SK-N-SH (cell line): ENCODE measurements around the gene DIPK1C. TPM values are rescaled to one million over a fixed set of nuclear protein-coding genes. Genes with fewer than 3 reads are reported as not detected.

ENCODE experiments used
- CTCF ChIA-PET: fragments of 300-600, 350-600 bp; formaldehyde crosslinking; extraction: SDS; loops from one replicate; lab custom pipeline; 2021; lab: Yijun Ruan, JAX
- POLR2A ChIA-PET: fragments of 350-600 bp; sonication (Branson Sonifier 250); formaldehyde crosslinking; extraction: SDS; loops from one replicate; lab custom pipeline; 2020; ENCODE audit warnings: antibody characterized with exemption, inconsistent platforms; lab: Yijun Ruan, JAX
- DNase-seq: peaks from one replicate; pipeline ENCODE4 v3.0.0; 2012
- H2AFZ ChIP-seq: fragments of 200-600 bp; sonication (generic); 2 replicates; pipeline ENCODE4 v1.8.1; 2016; ENCODE audit warnings: antibody characterized with exemption, mild to moderate bottlenecking, low read depth
- H3F3A ChIP-seq: fragments of 200-600 bp; sonication (generic); replicated peaks from 2 replicates; pipeline ENCODE3; 2016; ENCODE audit warnings: antibody characterized with exemption, mild to moderate bottlenecking; ENCODE audit not compliant: insufficient read depth
- H3K27ac ChIP-seq, 2 experiments: fragments of 200-500 bp in 1 of 2; fragments of 200-600 bp in 1 of 2; sonication (Bioruptor generic) in 1 of 2; sonication (generic), shearing (Covaris generic) in 1 of 2; 2 replicates each; pipeline versions ENCODE4 v1.5.1 to v1.6.1; 2014 to 2016; ENCODE audit warnings: low read depth in 2 of 2, inconsistent platforms in 1 of 2, low read length in 1 of 2, mild to moderate bottlenecking in 1 of 2, mixed read lengths in 1 of 2
- H3K27me3 ChIP-seq: fragments of 200-600 bp; sonication (generic), shearing (Covaris generic); 2 replicates; pipeline ENCODE4 v1.6.1; 2016; ENCODE audit warnings: mixed run types; ENCODE audit not compliant: insufficient read depth
- H3K36me3 ChIP-seq, 2 experiments: fragments of 200-500 bp in 1 of 2; fragments of 200-600 bp in 1 of 2; sonication (Bioruptor generic) in 1 of 2; sonication (generic) in 1 of 2; replicated peaks in 1 of 2; 2 replicates each; pipeline versions ENCODE3 to v1.5.1; 2014 to 2016; ENCODE audit warnings: low read length in 1 of 2, mild to moderate bottlenecking in 1 of 2; ENCODE audit not compliant: insufficient read depth in 2 of 2, control insufficient read depth in 1 of 2
- H3K4me1 ChIP-seq, 2 experiments: fragments of 200-500 bp in 1 of 2; fragments of 200-600 bp in 1 of 2; sonication (Bioruptor generic) in 1 of 2; sonication (generic), shearing (Covaris generic) in 1 of 2; 2 replicates each; pipeline versions ENCODE4 v1.5.1 to v1.6.1; 2014 to 2016; ENCODE audit warnings: low read depth in 1 of 2, low read length in 1 of 2, mixed run types in 1 of 2; ENCODE audit not compliant: insufficient read depth in 2 of 2, control insufficient read depth in 1 of 2
- H3K4me2 ChIP-seq: fragments of 200-600 bp; sonication (generic), shearing (Covaris generic); 2 replicates; pipeline ENCODE4 v1.6.1; 2017; ENCODE audit warnings: mixed run types
- H3K4me3 ChIP-seq, 2 experiments: fragments of 200-500 bp in 1 of 2; fragments of 200-600 bp in 1 of 2; sonication (Bioruptor generic) in 1 of 2; sonication (generic), shearing (Covaris generic) in 1 of 2; 2 replicates each; pipeline versions ENCODE4 v1.5.1 to v1.8.1; 2014 to 2016; ENCODE audit warnings: low read depth in 2 of 2, inconsistent platforms in 1 of 2, low read length in 1 of 2, mild to moderate bottlenecking in 1 of 2, mixed read lengths in 1 of 2, moderate library complexity in 1 of 2
- H3K79me2 ChIP-seq: fragments of 200-600 bp; sonication (generic); 2 replicates; pipeline ENCODE4 v1.8.1; 2017; ENCODE audit warnings: mild to moderate bottlenecking; ENCODE audit not compliant: insufficient read depth
- H3K9ac ChIP-seq: fragments of 200-600 bp; sonication (generic); 2 replicates; pipeline ENCODE4 v1.6.1; 2017; ENCODE audit warnings: mixed run types
- H3K9me2 ChIP-seq: fragments of 200-600 bp; sonication (generic); 2 replicates; pipeline ENCODE4 v1.6.1; 2017; ENCODE audit warnings: mixed run types
- H3K9me3 ChIP-seq: fragments of 200-600 bp; sonication (generic); 2 replicates; pipeline ENCODE4 v1.6.1; 2017; ENCODE audit warnings: mixed run types, mild to moderate bottlenecking, moderate library complexity
- H4K20me1 ChIP-seq: fragments of 200-600 bp; sonication (generic); 2 replicates; pipeline ENCODE4 v1.6.1; 2017; ENCODE audit warnings: mild to moderate bottlenecking, mixed run types; ENCODE audit not compliant: insufficient read depth
- EZH2phosphoT487 ChIP-seq: fragments of 200-600 bp; sonication (generic); IDR thresholded peaks from 2 replicates; pipeline ENCODE4 v1.6.1; 2017; ENCODE audit warnings: low read depth, mixed run types, mild to moderate bottlenecking, antibody characterized with exemption, moderate library complexity, borderline replicate concordance
- FOSL2 ChIP-seq: IDR thresholded peaks from 2 replicates; pipeline ENCODE4 v1.4.0; 2012; ENCODE audit warnings: low read depth, mild to moderate bottlenecking, moderate library complexity, borderline replicate concordance
- FOXJ3 ChIP-seq: sonication (generic); formaldehyde crosslinking; IDR thresholded peaks from 2 replicates; pipeline ENCODE4 v1.5.1; 2020; ENCODE audit warnings: mild to moderate bottlenecking, missing genetic modification reagents
- FOXM1 ChIP-seq: IDR thresholded peaks from 2 replicates; pipeline ENCODE4 v1.4.0; 2012; ENCODE audit warnings: low read depth, mild to moderate bottlenecking
- GATA2 ChIP-seq: sonication (generic); formaldehyde crosslinking; IDR thresholded peaks from 2 replicates; pipeline ENCODE4 v1.5.0; 2020; ENCODE audit warnings: mild to moderate bottlenecking, missing genetic modification reagents
- MAX ChIP-seq: IDR thresholded peaks from 2 replicates; pipeline ENCODE4 v1.4.0; 2012; ENCODE audit warnings: low read depth
- MXI1 ChIP-seq: IDR thresholded peaks from 2 replicates; pipeline ENCODE4 v1.6.1; 2012; ENCODE audit warnings: mild to moderate bottlenecking, low read depth, low read length, improper control_type of control experiment
- POLR2AphosphoS5 ChIP-seq: IDR thresholded peaks from 2 replicates; pipeline ENCODE4 v1.6.1; 2012; ENCODE audit warnings: low read depth, low read length
- RAD21 ChIP-seq: IDR thresholded peaks from 2 replicates; pipeline ENCODE4 v1.6.1; 2012; ENCODE audit warnings: mild to moderate bottlenecking, low read length
- RCOR1 ChIP-seq: fragments of 150-350 bp; IDR thresholded peaks from 2 replicates; pipeline ENCODE4 v1.6.1; 2017; ENCODE audit warnings: antibody characterized with exemption, low read length
- RFX5 ChIP-seq: IDR thresholded peaks from 2 replicates; pipeline ENCODE4 v1.6.1; 2012; ENCODE audit warnings: mild to moderate bottlenecking, improper control_type of control experiment, low read length
- RXRA ChIP-seq: IDR thresholded peaks from 2 replicates; pipeline ENCODE4 v1.4.0; 2012; ENCODE audit warnings: low read depth, mild to moderate bottlenecking, borderline replicate concordance
- SIN3A ChIP-seq: IDR thresholded peaks from 2 replicates; pipeline ENCODE4 v1.6.1; 2012; ENCODE audit warnings: low read depth, mild to moderate bottlenecking, low read length, moderate library complexity, borderline replicate concordance
- TCF12 ChIP-seq: IDR thresholded peaks from 2 replicates; pipeline ENCODE4 v1.4.0; 2012
- TEAD4 ChIP-seq: IDR thresholded peaks from 2 replicates; pipeline ENCODE4 v1.4.0; 2012; ENCODE audit warnings: mild to moderate bottlenecking, borderline replicate concordance; ENCODE audit not compliant: insufficient read depth
- USF1 ChIP-seq: IDR thresholded peaks from 2 replicates; pipeline ENCODE4 v1.4.0; 2012; ENCODE audit warnings: low read depth, borderline replicate concordance
- ZBTB33 ChIP-seq: IDR thresholded peaks from 2 replicates; pipeline ENCODE4 v1.4.0; 2012; ENCODE audit warnings: low read depth, borderline replicate concordance
- WGBS: methylation state at CpG from one replicate; pipeline ENCODE4 v1.1.6; 2017; ENCODE audit warnings: low lambda C conversion rate; 5-methylcytosine and 5-hydroxymethylcytosine counted together
- polyA plus RNA-seq, 3 experiments: library from polyadenylated mRNA; depleted of rRNA; stranded (reverse); fragments of >200 nt; gene quantifications; 2 replicates each; pipeline ENCODE4 v1.2.3, GENCODE V29; 2012

The DIPK1C gene
- polyA plus RNA-seq, 1 of the 3 experiments (the other 2 are of a cell fraction), result not detected

- TF ChIP-seq GATA2 (no peak), FOXM1 (no peak), ZBTB33 (no peak), FOSL2 (no peak), MAX (no peak), RAD21 (no peak), POLR2AphosphoS5 (no peak), FOXJ3 (no peak)
Observed at GRCh38 chr18:74427442-74428112, 29.5 kb downstream of the DIPK1C start (continued).

- CTCF ChIA-PET, result no interaction called here
- Histone ChIP-seq H3K4me1 (no peaks in the 10 kb centered on the region), H2AFZ (no peak overlapping the region), H3K9me2 (no peaks in the 10 kb centered on the region), H3K79me2 (no peaks in the 10 kb centered on the region), H3F3A (no peaks in the 10 kb centered on the region), H3K4me3 (no peak overlapping the region), H3K36me3 (no peaks in the 10 kb centered on the region), H3K4me2 (no peak overlapping the region), H3K27me3 (peaks cover 66% of the 10 kb centered on the region; the same call in 1 of the 2 replicates), H3K9ac (no peak overlapping the region), H4K20me1 (no peaks in the 10 kb centered on the region), H3K9me3 (no peaks in the 10 kb centered on the region), H3K27ac (no peak overlapping the region)
- 21% methylated on average over 6 of the region's 11 CpGs for WGBS
- DNase-seq, result no peak
- no peak for TF ChIP-seq RXRA
- POLR2A ChIA-PET, result no interaction called here
Observed at GRCh38 chr18:74425876-74426275, 31.2 kb downstream of the DIPK1C start.

GRCh38 chr18:74425161-74425560 is 31.9 kb downstream of the DIPK1C start:
- H3K36me3 ChIP-seq, result no peaks in the 10 kb centered on the region
- H3K4me2 ChIP-seq, result no peak overlapping the region
- WGBS, result 4% methylated on average over 4 of the region's 4 CpGs
- no peak overlapping the region for H3K27ac ChIP-seq
- no peak overlapping the region for H2AFZ ChIP-seq
- no peak overlapping the region for H3K4me3 ChIP-seq
- H3K79me2 ChIP-seq, result no peaks in the 10 kb centered on the region
- no peaks in the 10 kb centered on the region for H3K9me2 ChIP-seq
- H3K27me3 ChIP-seq, result peaks cover 60% of the 10 kb centered on the region; the same call in 1 of the 2 replicates
- no peak overlapping the region for H3K9ac ChIP-seq
- H3K9me3 ChIP-seq, result no peaks in the 10 kb centered on the region
- TF ChIP-seq EZH2phosphoT487 (no peak), RXRA (no peak), RCOR1 (no peak), SIN3A (no peak), TCF12 (no peak), RFX5 (no peak), FOSL2 (no peak), MXI1 (no peak), TEAD4 (no peak), USF1 (no peak)
- DNase-seq, result no peak
- POLR2A ChIA-PET, result no interaction called here
- H3F3A ChIP-seq, result no peaks in the 10 kb centered on the region
- H4K20me1 ChIP-seq, result no peaks in the 10 kb centered on the region
- CTCF ChIA-PET, result no interaction called here
- H3K4me1 ChIP-seq, result no peaks in the 10 kb centered on the region
